OCI-LY7 (cell line): ENCODE data around the gene CPXM1. TPM values are rescaled to one million over a fixed set of nuclear protein-coding genes. Genes with fewer than 3 reads are reported as not detected.

Experiments
- BruUV-seq: library from RNA; stranded (reverse); fragments of 400-500 nt; replicated peaks from 2 replicates; lab custom pipeline; 2021; lab: Mats Ljungman, UMichigan
- CTCF ChIA-PET: fragments of 300-600 bp; sonication (Branson Sonifier 250); formaldehyde crosslinking; loops from one replicate; lab custom pipeline; 2022; ENCODE audit warnings: antibody characterized with exemption; ENCODE audit not compliant: unreplicated experiment; lab: Charles Lee
- POLR2A ChIA-PET: fragments of 300-600 bp; sonication (Branson Sonifier 250); formaldehyde crosslinking; loops from one replicate; lab custom pipeline; 2022; ENCODE audit warnings: antibody characterized with exemption; lab: Charles Lee
- DNase-seq: peaks from one replicate; pipeline ENCODE4 v3.0.0-alpha.2; 2015; ENCODE audit warnings: low spot score
- H2AFZ ChIP-seq: fragments of 200-600 bp; sonication (generic), shearing (Covaris generic); 2 replicates; pipeline ENCODE4 v1.6.1; 2014; ENCODE audit warnings: mild to moderate bottlenecking, antibody characterized with exemption, low read length, moderate library complexity
- H3K27ac ChIP-seq: fragments of 200-600 bp; sonication (generic); 2 replicates; pipeline ENCODE4 v1.5.1; 2014; ENCODE audit warnings: mixed run types, low read depth, mild to moderate bottlenecking, moderate library complexity, low read length, inconsistent platforms; ENCODE audit not compliant: poor library complexity, severe bottlenecking
- H3K36me3 ChIP-seq: fragments of 200-600 bp; sonication (generic); 2 replicates; pipeline ENCODE4 v1.6.1; 2014; ENCODE audit warnings: mild to moderate bottlenecking, antibody characterized with exemption, low read length, moderate library complexity, mixed read lengths; ENCODE audit not compliant: insufficient read depth
- H3K4me1 ChIP-seq: fragments of 200-600 bp; sonication (generic); 2 replicates; pipeline ENCODE4 v1.5.1; 2014; ENCODE audit warnings: mild to moderate bottlenecking, low read length; ENCODE audit not compliant: insufficient read depth, poor library complexity, severe bottlenecking
- H3K4me2 ChIP-seq: fragments of 200-600 bp; sonication (generic); 2 replicates; pipeline ENCODE4 v1.6.1; 2014; ENCODE audit warnings: mild to moderate bottlenecking, low read length
- H3K4me3 ChIP-seq: fragments of 200-600 bp; sonication (generic); 2 replicates; pipeline ENCODE4 v1.5.1; 2014; ENCODE audit warnings: mild to moderate bottlenecking, low read depth, low read length; ENCODE audit not compliant: poor library complexity, severe bottlenecking
- H3K79me2 ChIP-seq: fragments of 200-600 bp; sonication (generic); 2 replicates; pipeline ENCODE4 v1.6.1; 2016; ENCODE audit warnings: low read depth, mild to moderate bottlenecking, low read length, moderate library complexity, mixed read lengths; ENCODE audit not compliant: insufficient read depth
- H3K9me2 ChIP-seq: fragments of 200-600 bp; sonication (generic); 2 replicates; pipeline ENCODE4 v1.6.1; 2016; ENCODE audit warnings: mild to moderate bottlenecking, low read length, mixed read lengths; ENCODE audit not compliant: insufficient read depth
- H3K9me3 ChIP-seq: fragments of 200-600 bp; sonication (generic); 2 replicates; pipeline ENCODE4 v1.6.1; 2014; ENCODE audit warnings: mild to moderate bottlenecking, mixed run types, low read length, mixed read lengths
- H4K20me1 ChIP-seq: fragments of 200-600 bp; sonication (generic); 2 replicates; pipeline ENCODE4 v1.6.1; 2014; ENCODE audit warnings: mild to moderate bottlenecking, antibody characterized with exemption, low read length, moderate library complexity, mixed read lengths; ENCODE audit not compliant: insufficient read depth
- EZH2phosphoT487 ChIP-seq: fragments of 200-600 bp; sonication (generic); IDR thresholded peaks from 2 replicates; pipeline ENCODE4 v1.6.1; 2018; ENCODE audit warnings: low read depth, borderline replicate concordance, mild to moderate bottlenecking, mixed run types, antibody characterized with exemption, low read length, moderate library complexity, mixed read lengths
- intact Hi-C: fragments of 100-400 bp; cut with micrococcal nuclease; formaldehyde crosslinking; loops from one replicate; pipeline ENCODE4 v1.10.0; 2022; ENCODE audit not compliant: unreplicated experiment
- total RNA-seq, 2 experiments: library from RNA; depleted of rRNA in 1 of 2; stranded (reverse); fragments of >200 nt in 1 of 2; shearing (Covaris generic) in 1 of 2; gene quantifications; 2 replicates each; pipeline ENCODE4 v1.2.3, GENCODE V29; 2014 to 2022
- TF ChIP-seq, protein P1 (sequence below): fragments of 200-600 bp; sonication (generic); conservative IDR thresholded peaks from 2 replicates; pipeline ENCODE4 v1.5.1; 2014; ENCODE audit warnings: mild to moderate bottlenecking, antibody characterized with exemption, low read length, moderate library complexity, mixed read lengths

Gene CPXM1
- total RNA-seq, 2 experiments from 2014 or later = not detected

DNA sequence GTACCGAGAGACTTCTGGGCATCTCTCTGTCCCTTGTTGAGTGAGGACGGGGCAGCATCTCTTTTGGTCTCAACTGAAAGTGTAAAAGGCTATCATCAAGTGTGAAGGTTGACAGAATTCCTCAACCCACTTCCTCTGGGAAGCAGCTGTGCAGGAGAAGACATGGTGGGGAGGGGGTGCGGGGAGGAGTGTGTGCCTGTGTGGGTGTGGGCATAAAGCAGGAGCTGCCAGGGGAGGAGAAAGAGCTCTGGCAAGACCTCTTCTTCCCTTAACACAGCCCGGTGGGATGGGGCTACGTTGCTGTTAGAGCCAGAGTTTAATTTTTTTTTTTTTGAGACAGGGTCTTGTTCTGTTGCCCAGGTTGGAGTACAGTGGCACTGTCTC is 31.8 kb downstream of the CPXM1 start:
- Histone ChIP-seq H3K4me1 (no peaks in the 10 kb centered on the region), H3K4me2 (no peak overlapping the region), H3K4me3 (no peak overlapping the region), H3K79me2 (no peaks in the 10 kb centered on the region), H4K20me1 (no peaks in the 10 kb centered on the region), H3K36me3 (no peaks in the 10 kb centered on the region), H2AFZ (no peak overlapping the region), H3K27ac (no peak overlapping the region), H3K9me3 (no peaks in the 10 kb centered on the region), H3K9me2 (no peaks in the 10 kb centered on the region)
- no peak for DNase-seq
- ChIA-PET CTCF (no interaction called here), POLR2A (no interaction called here)
- no TSS peak for BruUV-seq
- intact Hi-C loops = no loop called here
- TF ChIP-seq, protein P1, sequence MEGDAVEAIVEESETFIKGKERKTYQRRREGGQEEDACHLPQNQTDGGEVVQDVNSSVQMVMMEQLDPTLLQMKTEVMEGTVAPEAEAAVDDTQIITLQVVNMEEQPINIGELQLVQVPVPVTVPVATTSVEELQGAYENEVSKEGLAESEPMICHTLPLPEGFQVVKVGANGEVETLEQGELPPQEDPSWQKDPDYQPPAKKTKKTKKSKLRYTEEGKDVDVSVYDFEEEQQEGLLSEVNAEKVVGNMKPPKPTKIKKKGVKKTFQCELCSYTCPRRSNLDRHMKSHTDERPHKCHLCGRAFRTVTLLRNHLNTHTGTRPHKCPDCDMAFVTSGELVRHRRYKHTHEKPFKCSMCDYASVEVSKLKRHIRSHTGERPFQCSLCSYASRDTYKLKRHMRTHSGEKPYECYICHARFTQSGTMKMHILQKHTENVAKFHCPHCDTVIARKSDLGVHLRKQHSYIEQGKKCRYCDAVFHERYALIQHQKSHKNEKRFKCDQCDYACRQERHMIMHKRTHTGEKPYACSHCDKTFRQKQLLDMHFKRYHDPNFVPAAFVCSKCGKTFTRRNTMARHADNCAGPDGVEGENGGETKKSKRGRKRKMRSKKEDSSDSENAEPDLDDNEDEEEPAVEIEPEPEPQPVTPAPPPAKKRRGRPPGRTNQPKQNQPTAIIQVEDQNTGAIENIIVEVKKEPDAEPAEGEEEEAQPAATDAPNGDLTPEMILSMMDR = no peak
- TF ChIP-seq EZH2phosphoT487 = no peak

DNA sequence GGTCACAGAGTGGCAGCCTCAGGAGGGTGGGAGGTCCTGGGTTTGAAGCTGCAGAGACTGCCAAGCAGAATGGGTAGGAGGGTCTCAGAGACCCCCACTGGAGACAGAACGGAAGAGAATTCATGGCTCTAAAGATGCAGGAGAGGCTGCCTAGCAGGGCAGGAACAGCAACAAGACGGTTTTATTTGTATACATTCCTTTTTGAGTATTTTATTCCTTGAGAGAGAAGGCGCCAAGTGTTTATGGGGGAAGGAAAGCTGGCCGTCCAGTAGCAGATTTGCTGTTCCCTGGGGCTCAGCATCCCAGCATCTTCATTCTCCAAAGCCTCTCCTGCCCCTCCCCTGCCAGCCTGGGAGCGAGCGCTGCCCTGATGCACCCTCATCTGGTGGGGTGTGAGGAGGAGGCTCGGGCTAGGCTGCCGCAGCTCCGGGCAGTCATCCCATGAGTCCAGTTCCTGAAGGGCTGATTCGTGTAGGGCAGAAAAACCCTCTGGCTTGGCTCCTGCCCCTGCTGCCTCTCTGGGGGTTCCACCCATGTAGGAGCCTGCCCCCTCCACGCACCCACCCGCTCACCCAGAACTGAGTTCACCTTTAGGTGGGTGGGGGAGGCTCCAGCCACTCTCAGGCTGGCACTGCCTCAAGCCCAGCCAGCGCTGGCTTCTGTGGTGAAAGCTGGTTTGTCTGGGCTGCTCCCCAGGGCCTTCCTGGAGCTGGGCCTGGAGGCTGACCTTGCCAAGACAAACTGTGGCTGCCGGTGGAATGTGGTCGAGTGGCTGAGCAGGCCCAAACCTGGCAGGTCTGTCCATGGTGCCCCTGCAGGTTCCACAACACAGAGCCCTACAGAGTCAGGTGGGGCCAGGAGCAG is 32.4 kb downstream of the CPXM1 start:
- ChIA-PET CTCF (interaction anchor here (0.6 kb wide), 1 partner anchor 1272 kb away, joined by 3 read pairs; no protein-coding TSS in a partner anchor), POLR2A (no interaction called here)
- intact Hi-C loops = no loop called here

More for the DNA sequence above, 32.4 kb downstream of the CPXM1 start:
- BruUV-seq = no TSS peak
- H3K79me2 ChIP-seq = no peaks in the 10 kb centered on the region
- TF ChIP-seq EZH2phosphoT487 = no peak
- TF ChIP-seq, protein P1 = no peak
- no peaks in the 10 kb centered on the region for H3K9me2 ChIP-seq
- H2AFZ ChIP-seq = no peak overlapping the region
- H3K4me1 ChIP-seq = no peaks in the 10 kb centered on the region
- H3K36me3 ChIP-seq = no peaks in the 10 kb centered on the region
- no peaks in the 10 kb centered on the region for H3K9me3 ChIP-seq
- no peak for DNase-seq
- no peak overlapping the region for H3K4me2 ChIP-seq
- no peak overlapping the region for H3K27ac ChIP-seq
- H3K4me3 ChIP-seq = no peak overlapping the region
- H4K20me1 ChIP-seq = no peaks in the 10 kb centered on the region
